Measurements from ENCODE around the gene FAM135A. TPM values are rescaled to one million over a fixed set of nuclear protein-coding genes. Genes with fewer than 3 reads are reported as not detected.

Gene FAM135A
- total RNA-seq, 1 experiment from 2014 or later = 29.1 TPM

Other genes with a start within 250 kb of the FAM135A start
- 2.5 and 4.7 TPM in 2 replicates for gene COL9A1, start 110.4 kb upstream of the FAM135A start, total RNA-seq (2014; rRNA removed; shearing (Covaris generic))
- gene SDHAF4, start 153.4 kb downstream of the FAM135A start, total RNA-seq (2014; rRNA removed; shearing (Covaris generic)) = 30.1 and 32.3 TPM in 2 replicates